GM12878 (cell line): Measurements from ENCODE around the gene GRIA4.

ENCODE experiments used
- BCL11A ChIP-seq: IDR thresholded peaks from 2 replicates; pipeline ENCODE4 v1.6.1; 2011; ENCODE audit warnings: low read depth, low read length
- EP300 ChIP-seq, 2 experiments: fragments of 150-350 bp in 1 of 2; IDR thresholded peaks; 2 replicates each; pipeline ENCODE4 v1.6.1; 2011 to 2012; ENCODE audit warnings: low read depth in 2 of 2, low read length in 2 of 2, borderline replicate concordance in 1 of 2, improper control_type of control experiment in 1 of 2, inconsistent platforms in 1 of 2; ENCODE audit not compliant: control insufficient read depth in 1 of 2
- GABPA ChIP-seq: IDR thresholded peaks from 2 replicates; pipeline ENCODE4 v1.6.1; 2014; ENCODE audit warnings: antibody characterized with exemption, low read depth, mild to moderate bottlenecking, inconsistent platforms
- POLR2A ChIP-seq: IDR thresholded peaks from 2 replicates; pipeline ENCODE4 v1.6.1; 2011; ENCODE audit warnings: low read depth, mild to moderate bottlenecking, low read length
- POLR2AphosphoS5 ChIP-seq: IDR thresholded peaks from 2 replicates; pipeline ENCODE4 v1.6.1; 2011; ENCODE audit warnings: mild to moderate bottlenecking, low read length, inconsistent platforms
- SMC3 ChIP-seq: IDR thresholded peaks from 2 replicates; pipeline ENCODE4 v1.6.1; 2011; ENCODE audit warnings: low read length, improper control_type of control experiment, borderline replicate concordance
- SP1 ChIP-seq: IDR thresholded peaks from one replicate; pipeline ENCODE4 v1.6.1; 2011; ENCODE audit warnings: low read depth, low read length
- SUZ12 ChIP-seq: fragments of 200-600 bp; sonication (generic); IDR thresholded peaks from one replicate; pipeline ENCODE4 v1.6.1; 2018; ENCODE audit warnings: antibody characterized with exemption, mild to moderate bottlenecking; ENCODE audit not compliant: unreplicated experiment
- TBL1XR1 ChIP-seq: IDR thresholded peaks from 2 replicates; pipeline ENCODE4 v1.6.1; 2012; ENCODE audit warnings: low read depth, low read length, improper control_type of control experiment
- TF ChIP-seq, protein P1 (sequence below): IDR thresholded peaks from 2 replicates; pipeline ENCODE4 v1.6.1; 2012; ENCODE audit warnings: low read depth, low read length, improper control_type of control experiment
- TF ChIP-seq, protein P2 (sequence below), 3 experiments: IDR thresholded peaks in 2 of 3; conservative IDR thresholded peaks in 1 of 3; 2 replicates each; pipeline ENCODE4 v1.5.1; 2011; ENCODE audit warnings: low read depth in 3 of 3, low read length in 3 of 3, mild to moderate bottlenecking in 3 of 3, control low read depth in 2 of 3, moderate library complexity in 2 of 3, inconsistent platforms in 1 of 3, mixed read lengths in 1 of 3; ENCODE audit not compliant: control insufficient read depth in 2 of 3, insufficient read depth in 1 of 3; ENCODE audit errors: extremely low read depth in 1 of 3
- TF ChIP-seq, protein P3 (sequence below): IDR thresholded peaks from 2 replicates; pipeline ENCODE4 v1.6.1; 2012; ENCODE audit warnings: mild to moderate bottlenecking, low read depth, low read length

DNA sequence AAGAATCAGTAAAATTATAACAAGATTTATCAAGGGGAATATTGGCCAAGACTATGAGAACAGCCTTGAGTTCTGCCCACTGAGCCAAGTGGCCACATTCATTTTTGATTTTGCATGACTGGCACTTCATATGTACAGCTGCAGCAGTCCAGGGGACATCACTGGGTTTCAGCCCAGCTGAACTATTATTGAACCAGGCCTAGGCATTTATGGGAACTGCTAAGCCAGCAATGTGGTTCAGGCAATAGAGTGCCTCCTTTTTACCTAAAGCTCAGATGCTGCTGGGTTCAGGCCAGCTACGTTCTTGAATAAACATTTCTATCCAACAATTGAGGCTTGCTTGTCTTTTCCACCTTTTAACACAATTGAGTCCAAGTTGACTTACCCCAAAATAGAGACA lies 215.3 kb downstream of the GRIA4 start:
- TF ChIP-seq, protein P1, sequence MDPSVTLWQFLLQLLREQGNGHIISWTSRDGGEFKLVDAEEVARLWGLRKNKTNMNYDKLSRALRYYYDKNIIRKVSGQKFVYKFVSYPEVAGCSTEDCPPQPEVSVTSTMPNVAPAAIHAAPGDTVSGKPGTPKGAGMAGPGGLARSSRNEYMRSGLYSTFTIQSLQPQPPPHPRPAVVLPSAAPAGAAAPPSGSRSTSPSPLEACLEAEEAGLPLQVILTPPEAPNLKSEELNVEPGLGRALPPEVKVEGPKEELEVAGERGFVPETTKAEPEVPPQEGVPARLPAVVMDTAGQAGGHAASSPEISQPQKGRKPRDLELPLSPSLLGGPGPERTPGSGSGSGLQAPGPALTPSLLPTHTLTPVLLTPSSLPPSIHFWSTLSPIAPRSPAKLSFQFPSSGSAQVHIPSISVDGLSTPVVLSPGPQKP: no peak
- TF ChIP-seq, protein P2, sequence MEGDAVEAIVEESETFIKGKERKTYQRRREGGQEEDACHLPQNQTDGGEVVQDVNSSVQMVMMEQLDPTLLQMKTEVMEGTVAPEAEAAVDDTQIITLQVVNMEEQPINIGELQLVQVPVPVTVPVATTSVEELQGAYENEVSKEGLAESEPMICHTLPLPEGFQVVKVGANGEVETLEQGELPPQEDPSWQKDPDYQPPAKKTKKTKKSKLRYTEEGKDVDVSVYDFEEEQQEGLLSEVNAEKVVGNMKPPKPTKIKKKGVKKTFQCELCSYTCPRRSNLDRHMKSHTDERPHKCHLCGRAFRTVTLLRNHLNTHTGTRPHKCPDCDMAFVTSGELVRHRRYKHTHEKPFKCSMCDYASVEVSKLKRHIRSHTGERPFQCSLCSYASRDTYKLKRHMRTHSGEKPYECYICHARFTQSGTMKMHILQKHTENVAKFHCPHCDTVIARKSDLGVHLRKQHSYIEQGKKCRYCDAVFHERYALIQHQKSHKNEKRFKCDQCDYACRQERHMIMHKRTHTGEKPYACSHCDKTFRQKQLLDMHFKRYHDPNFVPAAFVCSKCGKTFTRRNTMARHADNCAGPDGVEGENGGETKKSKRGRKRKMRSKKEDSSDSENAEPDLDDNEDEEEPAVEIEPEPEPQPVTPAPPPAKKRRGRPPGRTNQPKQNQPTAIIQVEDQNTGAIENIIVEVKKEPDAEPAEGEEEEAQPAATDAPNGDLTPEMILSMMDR (IDR thresholded peaks at IDR 0.05 in 2 of 3, conservative IDR thresholded peaks at IDR 0.05 in 1 of 3; ENCODE audit: control insufficient read depth in 2 of 3, extremely low read depth in 1 of 3, insufficient read depth in 1 of 3, low read depth in 3 of 3, low read length in 3 of 3): no peak
- TF ChIP-seq EP300 (IDR thresholded peaks at IDR 0.05; ENCODE audit: borderline replicate concordance in 1 of 2, control insufficient read depth in 1 of 2, low read depth in 2 of 2, low read length in 2 of 2) (no peak), SUZ12 (no peak), BCL11A (no peak), TBL1XR1 (no peak), SP1 (no peak), GABPA (no peak), POLR2AphosphoS5 (no peak), SMC3 (no peak), POLR2A (no peak)
- TF ChIP-seq, protein P3, sequence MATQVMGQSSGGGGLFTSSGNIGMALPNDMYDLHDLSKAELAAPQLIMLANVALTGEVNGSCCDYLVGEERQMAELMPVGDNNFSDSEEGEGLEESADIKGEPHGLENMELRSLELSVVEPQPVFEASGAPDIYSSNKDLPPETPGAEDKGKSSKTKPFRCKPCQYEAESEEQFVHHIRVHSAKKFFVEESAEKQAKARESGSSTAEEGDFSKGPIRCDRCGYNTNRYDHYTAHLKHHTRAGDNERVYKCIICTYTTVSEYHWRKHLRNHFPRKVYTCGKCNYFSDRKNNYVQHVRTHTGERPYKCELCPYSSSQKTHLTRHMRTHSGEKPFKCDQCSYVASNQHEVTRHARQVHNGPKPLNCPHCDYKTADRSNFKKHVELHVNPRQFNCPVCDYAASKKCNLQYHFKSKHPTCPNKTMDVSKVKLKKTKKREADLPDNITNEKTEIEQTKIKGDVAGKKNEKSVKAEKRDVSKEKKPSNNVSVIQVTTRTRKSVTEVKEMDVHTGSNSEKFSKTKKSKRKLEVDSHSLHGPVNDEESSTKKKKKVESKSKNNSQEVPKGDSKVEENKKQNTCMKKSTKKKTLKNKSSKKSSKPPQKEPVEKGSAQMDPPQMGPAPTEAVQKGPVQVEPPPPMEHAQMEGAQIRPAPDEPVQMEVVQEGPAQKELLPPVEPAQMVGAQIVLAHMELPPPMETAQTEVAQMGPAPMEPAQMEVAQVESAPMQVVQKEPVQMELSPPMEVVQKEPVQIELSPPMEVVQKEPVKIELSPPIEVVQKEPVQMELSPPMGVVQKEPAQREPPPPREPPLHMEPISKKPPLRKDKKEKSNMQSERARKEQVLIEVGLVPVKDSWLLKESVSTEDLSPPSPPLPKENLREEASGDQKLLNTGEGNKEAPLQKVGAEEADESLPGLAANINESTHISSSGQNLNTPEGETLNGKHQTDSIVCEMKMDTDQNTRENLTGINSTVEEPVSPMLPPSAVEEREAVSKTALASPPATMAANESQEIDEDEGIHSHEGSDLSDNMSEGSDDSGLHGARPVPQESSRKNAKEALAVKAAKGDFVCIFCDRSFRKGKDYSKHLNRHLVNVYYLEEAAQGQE: no peak
